ENCODE measurements around the gene ARL16.

The ARL16 gene

DNA sequence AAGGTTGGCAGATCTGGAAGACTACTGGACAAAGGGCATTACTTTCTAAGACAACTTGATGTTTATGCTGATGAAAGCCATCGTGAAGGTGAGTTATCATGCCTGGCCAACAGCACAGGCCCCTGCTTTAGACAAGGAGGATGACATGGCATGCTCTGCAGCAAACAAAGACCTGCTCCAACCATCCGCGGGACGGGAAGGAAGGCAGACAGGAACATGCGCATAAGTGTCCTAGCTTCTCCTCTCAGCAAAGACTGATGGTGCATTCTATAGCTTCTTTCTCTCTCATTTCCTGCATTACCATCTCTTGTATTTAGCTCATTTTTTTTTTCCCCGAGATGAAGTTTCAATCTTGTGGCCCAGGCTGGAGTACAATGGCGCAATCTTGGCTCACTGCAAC is 52.1 kb downstream of the ARL16 start:
- TF ChIP-seq, protein P1, sequence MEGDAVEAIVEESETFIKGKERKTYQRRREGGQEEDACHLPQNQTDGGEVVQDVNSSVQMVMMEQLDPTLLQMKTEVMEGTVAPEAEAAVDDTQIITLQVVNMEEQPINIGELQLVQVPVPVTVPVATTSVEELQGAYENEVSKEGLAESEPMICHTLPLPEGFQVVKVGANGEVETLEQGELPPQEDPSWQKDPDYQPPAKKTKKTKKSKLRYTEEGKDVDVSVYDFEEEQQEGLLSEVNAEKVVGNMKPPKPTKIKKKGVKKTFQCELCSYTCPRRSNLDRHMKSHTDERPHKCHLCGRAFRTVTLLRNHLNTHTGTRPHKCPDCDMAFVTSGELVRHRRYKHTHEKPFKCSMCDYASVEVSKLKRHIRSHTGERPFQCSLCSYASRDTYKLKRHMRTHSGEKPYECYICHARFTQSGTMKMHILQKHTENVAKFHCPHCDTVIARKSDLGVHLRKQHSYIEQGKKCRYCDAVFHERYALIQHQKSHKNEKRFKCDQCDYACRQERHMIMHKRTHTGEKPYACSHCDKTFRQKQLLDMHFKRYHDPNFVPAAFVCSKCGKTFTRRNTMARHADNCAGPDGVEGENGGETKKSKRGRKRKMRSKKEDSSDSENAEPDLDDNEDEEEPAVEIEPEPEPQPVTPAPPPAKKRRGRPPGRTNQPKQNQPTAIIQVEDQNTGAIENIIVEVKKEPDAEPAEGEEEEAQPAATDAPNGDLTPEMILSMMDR (IDR thresholded peaks at IDR 0.05; ENCODE audit: low read depth, low read length, missing control alignments), result no peak
- no peak for DNase-seq (ENCODE audit: low read depth)
- in situ Hi-C loops (cut with HindIII; ENCODE audit: low sequenced_read_pairs), result no loop called here
- no peak overlapping the region for H3K4me3 ChIP-seq (ENCODE audit: low read depth, low read length)

Measured in astrocyte of the cerebellum (primary cell).